ENCODE data around the gene KIF2A. TPM values are rescaled to one million over a fixed set of nuclear protein-coding genes. Genes with fewer than 3 reads are reported as not detected.

The KIF2A gene
- total RNA-seq, 1 experiment from 2014 or later, result 86.1 TPM

GRCh38 chr5:62330302-62330701 lies 24.3 kb downstream of the KIF2A start:
- Histone ChIP-seq H3K4me2 (ENCODE audit: insufficient read depth, insufficient read length, low read length) (no peak overlapping the region), H2AK5ac (ENCODE audit: insufficient read length, low read length) (no peak overlapping the region), H3K23me2 (ENCODE audit: insufficient read length, low read depth, low read length, poor library complexity, severe bottlenecking) (no peaks in the 10 kb centered on the region), H2BK120ac (ENCODE audit: low read depth, low read length, poor library complexity, severe bottlenecking) (no peak overlapping the region), H2BK15ac (ENCODE audit: low read depth, low read length) (no peak overlapping the region), H2BK20ac (ENCODE audit: low read depth, low read length, poor library complexity, severe bottlenecking) (no peak overlapping the region), H4K8ac (replicated peaks; ENCODE audit: insufficient read length, low read depth, low read length) (no peak overlapping the region), H3K14ac (ENCODE audit: insufficient read depth, low read length) (no peak overlapping the region), H2AFZ (ENCODE audit: low read length) (no peak overlapping the region), H3K9ac (ENCODE audit: extremely low read depth, insufficient read length, low read length) (no peak overlapping the region), H3K79me1 (ENCODE audit: insufficient read depth, low read depth, low read length, poor library complexity, severe bottlenecking) (peaks cover 10% of the 10 kb centered on the region), H3K27me3 (ENCODE audit: insufficient read depth, low read length) (no peaks in the 10 kb centered on the region), H3K4ac (ENCODE audit: low read depth, low read length) (no peak overlapping the region), H2BK5ac (ENCODE audit: insufficient read length, low read length) (no peak overlapping the region), H3K18ac (ENCODE audit: insufficient read length, low read depth, low read length) (no peak overlapping the region), H4K91ac (ENCODE audit: insufficient read length, low read depth, low read length) (no peak overlapping the region), H3K9me3 (ENCODE audit: control insufficient read depth, low read depth, low read length) (no peaks in the 10 kb centered on the region), H4K20me1 (ENCODE audit: control insufficient read depth, insufficient read depth, insufficient read length) (no peaks in the 10 kb centered on the region), H3K56ac (ENCODE audit: insufficient read length, low read depth, low read length) (no peak overlapping the region), H3K27ac (ENCODE audit: insufficient read length, low read depth, low read length) (no peak overlapping the region), H3K23ac (ENCODE audit: insufficient read length, low read depth, low read length) (no peak overlapping the region), H3K4me1 (ENCODE audit: insufficient read depth, low read length) (no peaks in the 10 kb centered on the region), H4K5ac (ENCODE audit: insufficient read length, low read depth, low read length) (no peak overlapping the region), H3K79me2 (ENCODE audit: insufficient read depth, low read length) (peaks cover 17% of the 10 kb centered on the region; the same call in 1 of the 2 replicates), H3T11ph (ENCODE audit: low read length) (no peak overlapping the region), H2BK12ac (ENCODE audit: insufficient read length, low read depth, low read length) (no peak overlapping the region)
- H3K36me3 Mint-ChIP-seq (ENCODE audit: insufficient read depth in 1 of 3, low read depth in 3 of 3), result peaks cover 10 to 23% (median 13%) of the 10 kb centered on the region in 3 experiments; a peak in 5 of 7 replicates
- peaks cover 20 to 22% of the 10 kb centered on the region in 2 experiments for H3K4me1 Mint-ChIP-seq
- DNase-seq, result no peak
- H3K27ac Mint-ChIP-seq, result peak overlapping the region; percentile 54 to 68 (median 59); a peak in 1 of 7 replicates
- no peak overlapping the region for H3K4me3 Mint-ChIP-seq
- TF ChIP-seq CTCF (conservative IDR thresholded peaks at IDR 0.05), result no peak
- no peaks in the 10 kb centered on the region for H3K27me3 Mint-ChIP-seq (ENCODE audit: low read depth)
- WGBS (ENCODE audit: extremely low coverage, insufficient read length, low lambda C conversion rate), result no CpG with 5 or more reads among the region's 1 CpG
- H3K9me3 Mint-ChIP-seq, result no peaks in the 10 kb centered on the region

All from H9 (cell line).